Neuronal stem cell (in vitro differentiated cells): ENCODE results near the gene SNRNP27. TPM values are rescaled to one million over a fixed set of nuclear protein-coding genes. Genes with fewer than 3 reads are reported as not detected.

Source experiments
- DNase-seq: peaks from one replicate; pipeline ENCODE4 v3.0.0-alpha.2; 2013; ENCODE audit warnings: low spot score
- H2AFZ ChIP-seq: one replicate; pipeline ENCODE4 v1.6.1; 2013; ENCODE audit warnings: mild to moderate bottlenecking, low read length, inconsistent platforms
- H2AK5ac ChIP-seq: 2 replicates; pipeline ENCODE4 v1.6.1; 2013; ENCODE audit warnings: low read depth, mild to moderate bottlenecking, inconsistent platforms, low read length, moderate library complexity, mixed read lengths
- H2BK120ac ChIP-seq: 2 replicates; pipeline ENCODE4 v1.6.1; 2013; ENCODE audit warnings: low read depth, mild to moderate bottlenecking, inconsistent platforms, low read length, moderate library complexity, mixed read lengths
- H2BK12ac ChIP-seq: one replicate; pipeline ENCODE4 v1.6.1; 2013; ENCODE audit warnings: low read length, inconsistent platforms
- H2BK15ac ChIP-seq: 2 replicates; pipeline ENCODE4 v1.6.1; 2013; ENCODE audit warnings: mild to moderate bottlenecking, low read length, inconsistent platforms, mixed read lengths
- H2BK5ac ChIP-seq: one replicate; pipeline ENCODE4 v1.6.1; 2013; ENCODE audit warnings: inconsistent platforms, mild to moderate bottlenecking, low read length, moderate library complexity
- H3K14ac ChIP-seq: one replicate; pipeline ENCODE4 v1.6.1; 2013; ENCODE audit warnings: low read length, inconsistent platforms
- H3K18ac ChIP-seq: 2 replicates; pipeline ENCODE4 v1.6.1; 2013; ENCODE audit warnings: low read length, inconsistent platforms
- H3K23ac ChIP-seq: 2 replicates; pipeline ENCODE4 v1.6.1; 2013; ENCODE audit warnings: low read depth, mild to moderate bottlenecking, mixed read lengths, low read length, inconsistent platforms; ENCODE audit not compliant: poor library complexity
- H3K27ac ChIP-seq: replicated peaks from 3 replicates; pipeline ENCODE4 v1.5.1; 2013; ENCODE audit warnings: low read length, inconsistent platforms
- H3K27me3 ChIP-seq, 3 experiments: 2 replicates each; pipeline ENCODE4 v1.6.1; 2013; ENCODE audit warnings: low read length in 3 of 3, mild to moderate bottlenecking in 2 of 3, inconsistent platforms in 1 of 3, low read depth in 1 of 3, mixed read lengths in 1 of 3, moderate library complexity in 1 of 3; ENCODE audit not compliant: control insufficient read depth in 3 of 3, insufficient read depth in 3 of 3
- H3K36me3 ChIP-seq, 2 donors: replicated peaks in 1 of 2; 2 replicates each; pipeline ENCODE4 v1.6.1; 2013; ENCODE audit warnings: low read length in 2 of 2; ENCODE audit not compliant: control insufficient read depth in 2 of 2, insufficient read depth in 2 of 2
- H3K4ac ChIP-seq: 2 replicates; pipeline ENCODE4 v1.6.1; 2013; ENCODE audit warnings: inconsistent platforms, mild to moderate bottlenecking, low read length, moderate library complexity
- H3K4me1 ChIP-seq, 2 donors: 1 replicate in 1 of 2; 2 replicates in 1 of 2; pipeline ENCODE4 v1.6.1; 2013; ENCODE audit warnings: low read length in 2 of 2, low read depth in 1 of 2; ENCODE audit not compliant: control insufficient read depth in 2 of 2, insufficient read depth in 1 of 2
- H3K4me2 ChIP-seq: one replicate; pipeline ENCODE4 v1.6.1; 2013; ENCODE audit warnings: mild to moderate bottlenecking, low read length, inconsistent platforms; ENCODE audit not compliant: insufficient read depth, poor library complexity, severe bottlenecking
- H3K4me3 ChIP-seq, 2 donors: 2 replicates each; pipeline ENCODE4 v1.5.1; 2013; ENCODE audit warnings: low read length in 2 of 2, mild to moderate bottlenecking in 2 of 2, inconsistent platforms in 1 of 2, moderate library complexity in 1 of 2
- H3K79me1 ChIP-seq: one replicate; pipeline ENCODE4 v1.6.1; 2013; ENCODE audit warnings: low read depth, mild to moderate bottlenecking, inconsistent platforms, low read length, moderate library complexity
- H3K9ac ChIP-seq: one replicate; pipeline ENCODE4 v1.6.1; 2013; ENCODE audit warnings: mild to moderate bottlenecking, low read depth, low read length, inconsistent platforms; ENCODE audit not compliant: poor library complexity
- H3K9me3 ChIP-seq, 2 donors: replicated peaks in 1 of 2; 2 replicates each; pipeline versions ENCODE3 to v1.6.1; 2013; ENCODE audit warnings: low read length in 2 of 2, mild to moderate bottlenecking in 2 of 2, inconsistent platforms in 1 of 2, low read depth in 1 of 2, mixed read lengths in 1 of 2, moderate library complexity in 1 of 2; ENCODE audit not compliant: control insufficient read depth in 2 of 2, insufficient read depth in 1 of 2
- H4K8ac ChIP-seq: one replicate; pipeline ENCODE4 v1.6.1; 2013; ENCODE audit warnings: low read depth, mild to moderate bottlenecking, inconsistent platforms, low read length, moderate library complexity
- H4K91ac ChIP-seq: one replicate; pipeline ENCODE4 v1.6.1; 2013; ENCODE audit warnings: low read length, low read depth, mild to moderate bottlenecking, inconsistent platforms; ENCODE audit not compliant: poor library complexity
- WGBS, 2 donors: extraction: QIAGEN DNeasy Blood & Tissue Kit; methylation state at CpG; one replicate each; pipeline ENCODE4 v1.1.7; 2013; ENCODE audit warnings: missing lambda C conversion rate in 2 of 2, mixed read lengths in 1 of 2; ENCODE audit not compliant: insufficient read length in 2 of 2, insufficient replicate concordance in 1 of 2; ENCODE audit errors: extremely low coverage in 2 of 2; 5-methylcytosine and 5-hydroxymethylcytosine counted together
- small RNA-seq: library from polyadenylated mRNA; stranded (forward); fragments of <200 nt; extraction: miRNeasy Mini kit (QIAGEN cat#:217004); gene quantifications from one replicate; pipeline ENCODE3, GENCODE V24; 2013; ENCODE audit not compliant: insufficient read depth

SNRNP27 gene

DNA sequence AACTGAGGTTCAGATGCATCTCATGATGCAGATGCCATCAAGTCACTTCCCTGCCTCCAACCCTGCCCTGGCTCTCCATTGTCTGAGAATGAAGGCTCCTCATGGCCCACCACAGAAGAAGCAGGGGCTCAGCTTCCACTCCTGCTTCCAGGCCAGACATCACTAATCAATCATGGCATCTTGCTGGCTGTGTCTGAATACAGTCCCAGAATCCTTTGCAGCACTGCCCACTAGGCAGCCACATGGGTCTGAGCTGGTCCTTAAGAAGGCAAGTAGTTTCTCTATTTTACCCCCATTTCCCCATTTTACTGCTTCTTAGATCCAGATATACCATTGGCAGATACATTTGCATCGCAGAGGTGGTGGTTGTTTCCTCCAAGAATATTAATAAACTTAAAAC, 60.3 kb downstream of the SNRNP27 start:
- no peak overlapping the region for H3K23ac ChIP-seq
- DNase-seq = no peak
- H2AK5ac ChIP-seq = no peak overlapping the region

More for the DNA sequence above, 60.3 kb downstream of the SNRNP27 start:
- no peaks in the 10 kb centered on the region for H3K79me1 ChIP-seq
- no peak overlapping the region for H4K8ac ChIP-seq
- no peak overlapping the region for H3K18ac ChIP-seq
- H3K4me3 ChIP-seq = no peak overlapping the region
- H2BK5ac ChIP-seq = no peak overlapping the region
- no peak overlapping the region for H2BK12ac ChIP-seq
- H2BK15ac ChIP-seq = no peak overlapping the region
- H3K4ac ChIP-seq = no peak overlapping the region
- H3K27me3 ChIP-seq = no peaks in the 10 kb centered on the region
- H2BK120ac ChIP-seq = no peak overlapping the region
- peaks cover 0 to 4% of the 10 kb centered on the region in 2 donors for H3K4me1 ChIP-seq
- H3K27ac ChIP-seq = no peak overlapping the region
- H3K36me3 ChIP-seq = no peaks in the 10 kb centered on the region
- no peaks in the 10 kb centered on the region for H3K9me3 ChIP-seq
- H3K9ac ChIP-seq = no peak overlapping the region
- no peak overlapping the region for H3K4me2 ChIP-seq
- H4K91ac ChIP-seq = no peak overlapping the region
- no peak overlapping the region for H2AFZ ChIP-seq
- WGBS, 2 donors = no CpG with 5 or more reads among the region's 1 CpG
- no peak overlapping the region for H3K14ac ChIP-seq

Small RNAs within 50 kb of the gene (small RNA-seq; reads per million reads assigned to genes)
- gene RPL23AP92 = not detected
